ENCODE results near the gene FILIP1L.

The FILIP1L gene

GRCh38 chr3:100005665-100006393 is 108.5 kb downstream of the FILIP1L start:
- DNase-seq = no peak

GRCh38 chr3:100004931-100005330 is 109.4 kb downstream of the FILIP1L start:
- DNase-seq = no peak

GRCh38 chr3:100003609-100004503 is 110.4 kb downstream of the FILIP1L start:
- DNase-seq = no peak

- DNase-seq = no peak
Observed at GRCh38 chr3:100002599-100003350, 111.5 kb downstream of the FILIP1L start.

- no peak for DNase-seq
Observed at GRCh38 chr3:100001526-100002270, 112.6 kb downstream of the FILIP1L start.

GRCh38 chr3:100001083-100001482 is 113.2 kb downstream of the FILIP1L start:
- no peak for DNase-seq

- no peak for DNase-seq
Observed at GRCh38 chr3:99999536-99999935, 114.8 kb downstream of the FILIP1L start.

- no peak for DNase-seq
Observed at GRCh38 chr3:99997293-99997692, 117.0 kb downstream of the FILIP1L start.

- no peak for DNase-seq
Observed at GRCh38 chr3:99990179-99990578, 124.1 kb downstream of the FILIP1L start.

GRCh38 chr3:99984668-99985067 is 129.6 kb downstream of the FILIP1L start:
- no peak for DNase-seq

- no peak for DNase-seq
Observed at GRCh38 chr3:99984139-99984538, 130.2 kb downstream of the FILIP1L start.

GRCh38 chr3:99982650-99983049 is 131.7 kb downstream of the FILIP1L start:
- DNase-seq = no peak

GRCh38 chr3:99981138-99981537 is 133.2 kb downstream of the FILIP1L start:
- no peak for DNase-seq

GRCh38 chr3:99980606-99981005 is 133.7 kb downstream of the FILIP1L start:
- DNase-seq = no peak

GRCh38 chr3:99978221-99978620 is 136.1 kb downstream of the FILIP1L start:
- DNase-seq = no peak

GRCh38 chr3:99976584-99976983 is 137.7 kb downstream of the FILIP1L start:
- no peak for DNase-seq

- DNase-seq = no peak
Observed at GRCh38 chr3:99974989-99975388, 139.3 kb downstream of the FILIP1L start.

GRCh38 chr3:99972380-99973104 is 141.8 kb downstream of the FILIP1L start:
- no peak for DNase-seq

- DNase-seq = no peak
Observed at GRCh38 chr3:99971761-99972160, 142.5 kb downstream of the FILIP1L start.

GRCh38 chr3:99970198-99970597 is 144.1 kb downstream of the FILIP1L start:
- no peak for DNase-seq

GRCh38 chr3:99969136-99969535 is 145.2 kb downstream of the FILIP1L start:
- no peak for DNase-seq

GRCh38 chr3:99967796-99968195 is 146.5 kb downstream of the FILIP1L start:
- DNase-seq = no peak

All from activated CD4-positive, CD25-positive, alpha-beta regulatory T cell (primary cell).